ENCODE results near the gene DOP1A. TPM values are rescaled to one million over a fixed set of nuclear protein-coding genes. Genes with fewer than 3 reads are reported as not detected.

Gene DOP1A
- total and polyA plus RNA-seq, 4 donors: 34.5 to 79.8 (median 49.6) TPM

GRCh38 chr6:83127258-83127657 lies 59.8 kb downstream of the DOP1A start:
- no peak overlapping the region for H3K4me3 ChIP-seq (ENCODE audit: low read depth, low read length)
- no peak for DNase-seq (ENCODE audit: low read depth in 4 of 6, low spot score in 6 of 6)
- H3K27ac ChIP-seq (ENCODE audit: low read depth, low read length): no peak overlapping the region
- no peaks in the 10 kb centered on the region for H3K4me1 ChIP-seq (ENCODE audit: control insufficient read depth, insufficient read depth, low read length)
- no peaks in the 10 kb centered on the region for H3K9me3 ChIP-seq (ENCODE audit: control insufficient read depth, insufficient read depth, low read length)
- WGBS (ENCODE audit: insufficient coverage): 93% methylated on average over 5 of the region's 5 CpGs
- peaks cover 16% of the 10 kb centered on the region for H3K36me3 ChIP-seq (ENCODE audit: control insufficient read depth, insufficient read depth, low read length)
- H3K27me3 ChIP-seq (ENCODE audit: control insufficient read depth, insufficient read depth, low read length): no peaks in the 10 kb centered on the region

GRCh38 chr6:83127976-83128375 lies 60.5 kb downstream of the DOP1A start:
- no peak for DNase-seq (ENCODE audit: low read depth in 4 of 6, low spot score in 6 of 6)
- no peaks in the 10 kb centered on the region for H3K9me3 ChIP-seq (ENCODE audit: control insufficient read depth, insufficient read depth, low read length)
- peaks cover 16% of the 10 kb centered on the region for H3K36me3 ChIP-seq (ENCODE audit: control insufficient read depth, insufficient read depth, low read length)

GRCh38 chr6:83132121-83132520 lies 64.7 kb downstream of the DOP1A start:
- Histone ChIP-seq H3K27me3 (ENCODE audit: control insufficient read depth, insufficient read depth, low read length) (no peaks in the 10 kb centered on the region), H3K4me3 (ENCODE audit: low read depth, low read length) (no peak overlapping the region), H3K27ac (ENCODE audit: low read depth, low read length) (no peak overlapping the region), H3K4me1 (ENCODE audit: control insufficient read depth, insufficient read depth, low read length) (no peaks in the 10 kb centered on the region), H3K36me3 (ENCODE audit: control insufficient read depth, insufficient read depth, low read length) (peaks cover 13% of the 10 kb centered on the region), H3K9me3 (ENCODE audit: control insufficient read depth, insufficient read depth, low read length) (no peaks in the 10 kb centered on the region)
- no CpG with 5 or more reads among the region's 3 CpGs for WGBS (ENCODE audit: insufficient coverage)
- DNase-seq (ENCODE audit: low read depth in 4 of 6, low spot score in 6 of 6): no peak

More at GRCh38 chr6:83127976-83128375, 60.5 kb downstream of the DOP1A start:
- Histone ChIP-seq H3K27ac (ENCODE audit: low read depth, low read length) (no peak overlapping the region), H3K27me3 (ENCODE audit: control insufficient read depth, insufficient read depth, low read length) (no peaks in the 10 kb centered on the region), H3K4me1 (ENCODE audit: control insufficient read depth, insufficient read depth, low read length) (no peaks in the 10 kb centered on the region), H3K4me3 (ENCODE audit: low read depth, low read length) (no peak overlapping the region)
- 100% methylated on average over 1 of the region's 2 CpGs for WGBS (ENCODE audit: insufficient coverage)

GRCh38 chr6:83138118-83138722 lies 70.7 kb downstream of the DOP1A start:
- H3K27ac ChIP-seq (ENCODE audit: low read depth, low read length): no peak overlapping the region
- H3K4me1 ChIP-seq (ENCODE audit: control insufficient read depth, insufficient read depth, low read length): no peaks in the 10 kb centered on the region
- peaks cover 5% of the 10 kb centered on the region for H3K36me3 ChIP-seq (ENCODE audit: control insufficient read depth, insufficient read depth, low read length)
- H3K27me3 ChIP-seq (ENCODE audit: control insufficient read depth, insufficient read depth, low read length): no peaks in the 10 kb centered on the region
- DNase-seq (ENCODE audit: low read depth in 4 of 6, low spot score in 6 of 6): no peak
- H3K9me3 ChIP-seq (ENCODE audit: control insufficient read depth, insufficient read depth, low read length): no peaks in the 10 kb centered on the region
- no peak overlapping the region for H3K4me3 ChIP-seq (ENCODE audit: low read depth, low read length)
- 100% methylated on average over 1 of the region's 5 CpGs for WGBS (ENCODE audit: insufficient coverage)

GRCh38 chr6:83138758-83139157 lies 71.3 kb downstream of the DOP1A start:
- H3K27ac ChIP-seq (ENCODE audit: low read depth, low read length): no peak overlapping the region
- 80% methylated on average over 1 of the region's 3 CpGs for WGBS (ENCODE audit: insufficient coverage)
- H3K27me3 ChIP-seq (ENCODE audit: control insufficient read depth, insufficient read depth, low read length): no peaks in the 10 kb centered on the region
- H3K4me3 ChIP-seq (ENCODE audit: low read depth, low read length): no peak overlapping the region
- peaks cover 5% of the 10 kb centered on the region for H3K36me3 ChIP-seq (ENCODE audit: control insufficient read depth, insufficient read depth, low read length)
- no peaks in the 10 kb centered on the region for H3K4me1 ChIP-seq (ENCODE audit: control insufficient read depth, insufficient read depth, low read length)
- no peak for DNase-seq (ENCODE audit: low read depth in 4 of 6, low spot score in 6 of 6)
- H3K9me3 ChIP-seq (ENCODE audit: control insufficient read depth, insufficient read depth, low read length): no peaks in the 10 kb centered on the region

DNA sequence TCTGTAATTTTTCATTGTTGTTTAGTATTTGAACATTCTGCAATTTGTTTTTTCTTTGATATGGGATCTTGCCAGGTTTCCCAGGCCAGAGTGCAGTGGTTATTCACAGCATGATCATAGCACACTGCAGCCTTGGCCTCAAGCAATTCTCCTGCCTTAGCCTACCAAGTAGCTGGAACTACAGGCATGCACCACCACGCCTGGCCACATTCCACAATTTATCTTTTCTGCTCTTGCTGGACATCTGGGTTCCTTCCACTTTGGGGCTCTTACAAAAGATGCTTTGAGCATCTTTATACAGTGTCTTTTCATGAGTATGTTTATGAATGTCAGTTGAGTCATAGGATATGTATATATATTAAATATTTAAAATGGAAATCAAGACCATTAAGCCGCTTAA lies 83.6 kb downstream of the DOP1A start:
- WGBS (ENCODE audit: insufficient coverage): no CpG with 5 or more reads among the region's 2 CpGs
- Histone ChIP-seq H3K27ac (ENCODE audit: low read depth, low read length) (no peak overlapping the region), H3K36me3 (ENCODE audit: control insufficient read depth, insufficient read depth, low read length) (peaks cover 12% of the 10 kb centered on the region), H3K4me3 (ENCODE audit: low read depth, low read length) (no peak overlapping the region), H3K9me3 (ENCODE audit: control insufficient read depth, insufficient read depth, low read length) (no peaks in the 10 kb centered on the region), H3K4me1 (ENCODE audit: control insufficient read depth, insufficient read depth, low read length) (peaks cover 7% of the 10 kb centered on the region), H3K27me3 (ENCODE audit: control insufficient read depth, insufficient read depth, low read length) (no peaks in the 10 kb centered on the region)
- DNase-seq (ENCODE audit: low read depth in 4 of 6, low spot score in 6 of 6): no peak

GRCh38 chr6:83152913-83153312 lies 85.4 kb downstream of the DOP1A start:
- H3K4me1 ChIP-seq (ENCODE audit: control insufficient read depth, insufficient read depth, low read length): peaks cover 7% of the 10 kb centered on the region

DNA sequence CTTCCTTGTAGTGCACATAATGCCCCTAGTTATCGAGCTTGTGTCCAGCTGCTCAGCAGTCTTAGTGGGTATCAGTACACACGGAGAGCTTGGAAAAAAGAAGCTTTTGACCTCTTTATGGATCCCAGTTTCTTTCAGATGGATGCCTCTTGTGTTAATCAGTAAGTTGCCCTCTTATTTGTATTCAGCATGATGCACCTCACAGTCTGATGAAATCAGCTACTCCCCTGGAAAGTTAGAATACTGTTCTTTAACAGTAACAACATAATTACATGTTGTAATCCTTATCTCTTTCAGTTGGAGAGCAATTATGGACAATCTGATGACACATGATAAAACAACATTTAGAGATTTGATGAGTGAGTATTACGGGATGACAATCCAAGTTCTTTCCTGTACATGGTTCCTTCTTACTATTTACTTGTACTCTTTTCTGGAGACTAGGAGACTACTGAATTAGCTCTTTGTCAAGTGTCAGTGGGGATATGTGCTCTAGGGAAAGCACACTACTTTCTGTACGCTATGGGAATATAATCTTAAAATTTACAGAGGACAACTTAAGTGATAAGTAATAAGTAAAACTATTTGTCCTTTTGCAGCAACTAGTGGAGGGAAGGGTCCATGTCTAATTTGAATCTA lies 86.5 kb downstream of the DOP1A start:
- Histone ChIP-seq H3K36me3 (ENCODE audit: control insufficient read depth, insufficient read depth, low read length) (peaks cover 14% of the 10 kb centered on the region), H3K9me3 (ENCODE audit: control insufficient read depth, insufficient read depth, low read length) (no peaks in the 10 kb centered on the region), H3K27me3 (ENCODE audit: control insufficient read depth, insufficient read depth, low read length) (no peaks in the 10 kb centered on the region), H3K4me3 (ENCODE audit: low read depth, low read length) (no peak overlapping the region), H3K4me1 (ENCODE audit: control insufficient read depth, insufficient read depth, low read length) (peaks cover 7% of the 10 kb centered on the region), H3K27ac (ENCODE audit: low read depth, low read length) (peak overlapping the region; percentile 74)
- 13% methylated on average over 2 of the region's 4 CpGs for WGBS (ENCODE audit: insufficient coverage)
- DNase-seq (ENCODE audit: low read depth in 4 of 6, low spot score in 6 of 6): peak; percentile 22 to 85 (median 48)

More at GRCh38 chr6:83152913-83153312, 85.4 kb downstream of the DOP1A start:
- no peak overlapping the region for H3K4me3 ChIP-seq (ENCODE audit: low read depth, low read length)
- no peaks in the 10 kb centered on the region for H3K27me3 ChIP-seq (ENCODE audit: control insufficient read depth, insufficient read depth, low read length)
- peaks cover 15% of the 10 kb centered on the region for H3K36me3 ChIP-seq (ENCODE audit: control insufficient read depth, insufficient read depth, low read length)
- WGBS (ENCODE audit: insufficient coverage): no CpG with 5 or more reads among the region's 1 CpG
- H3K27ac ChIP-seq (ENCODE audit: low read depth, low read length): peak overlapping the region; percentile 74
- H3K9me3 ChIP-seq (ENCODE audit: control insufficient read depth, insufficient read depth, low read length): no peaks in the 10 kb centered on the region
- DNase-seq (ENCODE audit: low read depth in 4 of 6, low spot score in 6 of 6): no peak

- no peak for DNase-seq (ENCODE audit: low read depth in 4 of 6, low spot score in 6 of 6)
- peaks cover 7% of the 10 kb centered on the region for H3K4me1 ChIP-seq (ENCODE audit: control insufficient read depth, insufficient read depth, low read length)
- WGBS (ENCODE audit: insufficient coverage): no CpG with 5 or more reads among the region's 2 CpGs
- no peaks in the 10 kb centered on the region for H3K9me3 ChIP-seq (ENCODE audit: control insufficient read depth, insufficient read depth, low read length)
- no peaks in the 10 kb centered on the region for H3K27me3 ChIP-seq (ENCODE audit: control insufficient read depth, insufficient read depth, low read length)
- H3K27ac ChIP-seq (ENCODE audit: low read depth, low read length): no peak overlapping the region
- peaks cover 18% of the 10 kb centered on the region for H3K36me3 ChIP-seq (ENCODE audit: control insufficient read depth, insufficient read depth, low read length)
- H3K4me3 ChIP-seq (ENCODE audit: low read depth, low read length): no peak overlapping the region
These were observed 88.3 kb downstream of the DOP1A start for GRCh38 chr6:83155794-83156193.

- Histone ChIP-seq H3K4me3 (ENCODE audit: low read depth, low read length) (no peak overlapping the region), H3K27ac (ENCODE audit: low read depth, low read length) (no peak overlapping the region), H3K36me3 (ENCODE audit: control insufficient read depth, insufficient read depth, low read length) (peaks cover 17% of the 10 kb centered on the region), H3K9me3 (ENCODE audit: control insufficient read depth, insufficient read depth, low read length) (no peaks in the 10 kb centered on the region), H3K27me3 (ENCODE audit: control insufficient read depth, insufficient read depth, low read length) (no peaks in the 10 kb centered on the region), H3K4me1 (ENCODE audit: control insufficient read depth, insufficient read depth, low read length) (peaks cover 2% of the 10 kb centered on the region)
- WGBS (ENCODE audit: insufficient coverage): 76% methylated on average over 1 of the region's 1 CpG
- DNase-seq (ENCODE audit: low read depth in 4 of 6, low spot score in 6 of 6): no peak
These were observed 92.7 kb downstream of the DOP1A start for GRCh38 chr6:83160167-83160566.
